Measurements from ENCODE around the gene ADCY2.

The ADCY2 gene

GRCh38 chr5:7585807-7586206, 189.9 kb downstream of the ADCY2 start:
- no peak overlapping the region for H2BK120ac ChIP-seq (ENCODE audit: low read depth, low read length)
- H4K8ac ChIP-seq (ENCODE audit: low read length) = no peak overlapping the region
- DNase-seq = no peak
- H3K27ac ChIP-seq (ENCODE audit: low read length, poor library complexity, severe bottlenecking) = no peak overlapping the region
- no peaks in the 10 kb centered on the region for H3K36me3 ChIP-seq (ENCODE audit: control insufficient read depth in 1 of 2, insufficient read depth in 2 of 2, low read depth in 1 of 2, low read length in 2 of 2)
- no peak overlapping the region for H2BK12ac ChIP-seq (ENCODE audit: low read length in 2 of 2)
- H2AFZ ChIP-seq (ENCODE audit: low read depth, low read length) = no peak overlapping the region
- H3K4me2 ChIP-seq (ENCODE audit: low read length, poor library complexity, severe bottlenecking) = no peak overlapping the region
- H2AK5ac ChIP-seq (ENCODE audit: low read length, severe bottlenecking) = no peak overlapping the region
- no peak overlapping the region for H3K18ac ChIP-seq (ENCODE audit: low read depth in 1 of 2, low read length in 2 of 2)
- no peak overlapping the region for H3K9ac ChIP-seq (ENCODE audit: low read length)
- no peaks in the 10 kb centered on the region for H3K79me1 ChIP-seq (replicated peaks; ENCODE audit: low read length, poor library complexity, severe bottlenecking)
- no peak overlapping the region for H3K14ac ChIP-seq (ENCODE audit: low read length in 2 of 2)
- no peak overlapping the region for H2BK15ac ChIP-seq (ENCODE audit: low read depth, poor library complexity, severe bottlenecking)
- no peaks in the 10 kb centered on the region for H3K9me3 ChIP-seq (ENCODE audit: control insufficient read depth, low read length)
- no peak overlapping the region for H3K23ac ChIP-seq (ENCODE audit: low read length in 2 of 2)
- H3K4ac ChIP-seq (ENCODE audit: low read depth in 1 of 2, low read length in 2 of 2) = no peak overlapping the region
- no peak overlapping the region for H2BK5ac ChIP-seq (ENCODE audit: low read depth, low read length, poor library complexity, severe bottlenecking)
- WGBS = 95% methylated on average over 3 of the region's 3 CpGs
- no peak overlapping the region for H3K4me3 ChIP-seq (ENCODE audit: insufficient read depth in 1 of 2, low read depth in 1 of 2, low read length in 2 of 2)
- no peak overlapping the region for H4K91ac ChIP-seq (ENCODE audit: low read length)
- H3K27me3 ChIP-seq (ENCODE audit: control insufficient read depth in 1 of 2, insufficient read depth in 1 of 2, low read length in 2 of 2) = no peaks in the 10 kb centered on the region
- no peaks in the 10 kb centered on the region for H3K4me1 ChIP-seq (ENCODE audit: control insufficient read depth, insufficient read depth, low read depth, low read length)

- 82% methylated on average over 7 of the region's 12 CpGs for WGBS
- H4K91ac ChIP-seq (ENCODE audit: low read length) = no peak overlapping the region
- H3K4me2 ChIP-seq (ENCODE audit: low read length, poor library complexity, severe bottlenecking) = no peak overlapping the region
- no peaks in the 10 kb centered on the region for H3K36me3 ChIP-seq (ENCODE audit: control insufficient read depth in 1 of 2, insufficient read depth in 2 of 2, low read depth in 1 of 2, low read length in 2 of 2)
- no peak overlapping the region for H2AFZ ChIP-seq (ENCODE audit: low read depth, low read length)
- no peak overlapping the region for H2BK15ac ChIP-seq (ENCODE audit: low read depth, poor library complexity, severe bottlenecking)
- no peak overlapping the region for H3K4ac ChIP-seq (ENCODE audit: low read depth in 1 of 2, low read length in 2 of 2)
- H3K14ac ChIP-seq (ENCODE audit: low read length in 2 of 2) = no peak overlapping the region
- H2BK5ac ChIP-seq (ENCODE audit: low read depth, low read length, poor library complexity, severe bottlenecking) = no peak overlapping the region
- H2AK5ac ChIP-seq (ENCODE audit: low read length, severe bottlenecking) = no peak overlapping the region
- DNase-seq = no peak
- H2BK12ac ChIP-seq (ENCODE audit: low read length in 2 of 2) = no peak overlapping the region
- H4K8ac ChIP-seq (ENCODE audit: low read length) = no peak overlapping the region
- H3K4me3 ChIP-seq (ENCODE audit: insufficient read depth in 1 of 2, low read depth in 1 of 2, low read length in 2 of 2) = no peak overlapping the region
- H3K4me1 ChIP-seq (ENCODE audit: control insufficient read depth, insufficient read depth, low read depth, low read length) = no peaks in the 10 kb centered on the region
- H3K18ac ChIP-seq (ENCODE audit: low read depth in 1 of 2, low read length in 2 of 2) = no peak overlapping the region
- no peak overlapping the region for H3K27ac ChIP-seq (ENCODE audit: low read length, poor library complexity, severe bottlenecking)
- H3K79me1 ChIP-seq (replicated peaks; ENCODE audit: low read length, poor library complexity, severe bottlenecking) = no peaks in the 10 kb centered on the region
- no peak overlapping the region for H2BK120ac ChIP-seq (ENCODE audit: low read depth, low read length)
- H3K9ac ChIP-seq (ENCODE audit: low read length) = no peak overlapping the region
- H3K9me3 ChIP-seq (ENCODE audit: control insufficient read depth, low read length) = no peaks in the 10 kb centered on the region
- H3K23ac ChIP-seq (ENCODE audit: low read length in 2 of 2) = no peak overlapping the region
- no peaks in the 10 kb centered on the region for H3K27me3 ChIP-seq (ENCODE audit: control insufficient read depth in 1 of 2, insufficient read depth in 1 of 2, low read length in 2 of 2)
Measured at GRCh38 chr5:7586480-7586879, 190.5 kb downstream of the ADCY2 start.

GRCh38 chr5:7589800-7590199, 193.9 kb downstream of the ADCY2 start:
- 75% methylated on average over 5 of the region's 5 CpGs for WGBS
- H3K27me3 ChIP-seq (ENCODE audit: control insufficient read depth in 1 of 2, insufficient read depth in 1 of 2, low read length in 2 of 2) = peaks cover 0 to 4% of the 10 kb centered on the region in 2 experiments
- DNase-seq = no peak
- H3K4me1 ChIP-seq (ENCODE audit: control insufficient read depth, insufficient read depth, low read depth, low read length) = no peaks in the 10 kb centered on the region
- H3K23ac ChIP-seq (ENCODE audit: low read length in 2 of 2) = no peak overlapping the region
- no peak overlapping the region for H2AFZ ChIP-seq (ENCODE audit: low read depth, low read length)
- no peak overlapping the region for H4K8ac ChIP-seq (ENCODE audit: low read length)
- H2BK5ac ChIP-seq (ENCODE audit: low read depth, low read length, poor library complexity, severe bottlenecking) = no peak overlapping the region
- H3K4me2 ChIP-seq (ENCODE audit: low read length, poor library complexity, severe bottlenecking) = no peak overlapping the region
- no peak overlapping the region for H2BK120ac ChIP-seq (ENCODE audit: low read depth, low read length)
- H2BK12ac ChIP-seq (ENCODE audit: low read length in 2 of 2) = no peak overlapping the region
- H3K18ac ChIP-seq (ENCODE audit: low read depth in 1 of 2, low read length in 2 of 2) = no peak overlapping the region
- no peak overlapping the region for H3K9ac ChIP-seq (ENCODE audit: low read length)
- no peak overlapping the region for H2BK15ac ChIP-seq (ENCODE audit: low read depth, poor library complexity, severe bottlenecking)
- no peak overlapping the region for H2AK5ac ChIP-seq (ENCODE audit: low read length, severe bottlenecking)
- no peaks in the 10 kb centered on the region for H3K79me1 ChIP-seq (replicated peaks; ENCODE audit: low read length, poor library complexity, severe bottlenecking)
- H3K14ac ChIP-seq (ENCODE audit: low read length in 2 of 2) = no peak overlapping the region
- no peak overlapping the region for H4K91ac ChIP-seq (ENCODE audit: low read length)
- no peak overlapping the region for H3K4ac ChIP-seq (ENCODE audit: low read depth in 1 of 2, low read length in 2 of 2)
- H3K27ac ChIP-seq (ENCODE audit: low read length, poor library complexity, severe bottlenecking) = no peak overlapping the region
- H3K36me3 ChIP-seq (ENCODE audit: control insufficient read depth in 1 of 2, insufficient read depth in 2 of 2, low read depth in 1 of 2, low read length in 2 of 2) = no peaks in the 10 kb centered on the region
- H3K4me3 ChIP-seq (ENCODE audit: insufficient read depth in 1 of 2, low read depth in 1 of 2, low read length in 2 of 2) = no peak overlapping the region
- no peaks in the 10 kb centered on the region for H3K9me3 ChIP-seq (ENCODE audit: control insufficient read depth, low read length)

GRCh38 chr5:7592910-7593309, 197.0 kb downstream of the ADCY2 start:
- no peaks in the 10 kb centered on the region for H3K9me3 ChIP-seq (ENCODE audit: control insufficient read depth, low read length)
- peaks cover 2% of the 10 kb centered on the region for H3K4me1 ChIP-seq (ENCODE audit: control insufficient read depth, insufficient read depth, low read depth, low read length)
- H3K4me3 ChIP-seq (ENCODE audit: insufficient read depth in 1 of 2, low read depth in 1 of 2, low read length in 2 of 2) = no peak overlapping the region
- no peaks in the 10 kb centered on the region for H3K79me1 ChIP-seq (replicated peaks; ENCODE audit: low read length, poor library complexity, severe bottlenecking)
- no peak overlapping the region for H3K14ac ChIP-seq (ENCODE audit: low read length in 2 of 2)
- H3K4ac ChIP-seq (ENCODE audit: low read depth in 1 of 2, low read length in 2 of 2) = no peak overlapping the region
- H3K23ac ChIP-seq (ENCODE audit: low read length in 2 of 2) = no peak overlapping the region
- no peaks in the 10 kb centered on the region for H3K36me3 ChIP-seq (ENCODE audit: control insufficient read depth in 1 of 2, insufficient read depth in 2 of 2, low read depth in 1 of 2, low read length in 2 of 2)
- no peak overlapping the region for H2BK12ac ChIP-seq (ENCODE audit: low read length in 2 of 2)
- H2AK5ac ChIP-seq (ENCODE audit: low read length, severe bottlenecking) = no peak overlapping the region
- H4K8ac ChIP-seq (ENCODE audit: low read length) = no peak overlapping the region
- H2BK15ac ChIP-seq (ENCODE audit: low read depth, poor library complexity, severe bottlenecking) = no peak overlapping the region
- 47% methylated on average over 5 of the region's 6 CpGs for WGBS
- H2AFZ ChIP-seq (ENCODE audit: low read depth, low read length) = no peak overlapping the region
- DNase-seq = no peak
- no peak overlapping the region for H3K4me2 ChIP-seq (ENCODE audit: low read length, poor library complexity, severe bottlenecking)
- H3K18ac ChIP-seq (ENCODE audit: low read depth in 1 of 2, low read length in 2 of 2) = no peak overlapping the region
- no peak overlapping the region for H3K9ac ChIP-seq (ENCODE audit: low read length)
- peaks cover 0 to 4% of the 10 kb centered on the region in 2 experiments for H3K27me3 ChIP-seq (ENCODE audit: control insufficient read depth in 1 of 2, insufficient read depth in 1 of 2, low read length in 2 of 2)
- no peak overlapping the region for H4K91ac ChIP-seq (ENCODE audit: low read length)
- H2BK120ac ChIP-seq (ENCODE audit: low read depth, low read length) = no peak overlapping the region
- H3K27ac ChIP-seq (ENCODE audit: low read length, poor library complexity, severe bottlenecking) = no peak overlapping the region
- H2BK5ac ChIP-seq (ENCODE audit: low read depth, low read length, poor library complexity, severe bottlenecking) = no peak overlapping the region
